BE2C (cell line): Measurements from ENCODE around the gene SCGB1C2.

Source experiments
- DNase-seq: peaks from one replicate; pipeline ENCODE4 v3.0.0-alpha.2; 2020
- H3K27me3 ChIP-seq: fragments of 250-450 bp; sonication (Bioruptor Pico); 2 replicates; pipeline ENCODE4 v1.5.1; 2020; ENCODE audit warnings: mild to moderate bottlenecking
- H3K36me3 ChIP-seq: fragments of 250-450 bp; sonication (Bioruptor Pico); 2 replicates; pipeline ENCODE4 v1.5.1; 2020; ENCODE audit warnings: mild to moderate bottlenecking
- H3K4me1 ChIP-seq: fragments of 250-450 bp; sonication (Bioruptor Pico); 2 replicates; pipeline ENCODE4 v1.5.1; 2020
- H3K4me3 ChIP-seq: 2 replicates; pipeline ENCODE4 v1.5.1; 2011; ENCODE audit warnings: low read depth, low read length
- H3K9me3 ChIP-seq: fragments of 250-450 bp; sonication (Bioruptor Pico); 2 replicates; pipeline ENCODE4 v1.5.1; 2020
- TF ChIP-seq, protein P1 (sequence below): IDR thresholded peaks from 2 replicates; pipeline ENCODE4 v1.5.1; 2012; ENCODE audit warnings: mild to moderate bottlenecking, low read depth, low read length

Gene SCGB1C2

DNA sequence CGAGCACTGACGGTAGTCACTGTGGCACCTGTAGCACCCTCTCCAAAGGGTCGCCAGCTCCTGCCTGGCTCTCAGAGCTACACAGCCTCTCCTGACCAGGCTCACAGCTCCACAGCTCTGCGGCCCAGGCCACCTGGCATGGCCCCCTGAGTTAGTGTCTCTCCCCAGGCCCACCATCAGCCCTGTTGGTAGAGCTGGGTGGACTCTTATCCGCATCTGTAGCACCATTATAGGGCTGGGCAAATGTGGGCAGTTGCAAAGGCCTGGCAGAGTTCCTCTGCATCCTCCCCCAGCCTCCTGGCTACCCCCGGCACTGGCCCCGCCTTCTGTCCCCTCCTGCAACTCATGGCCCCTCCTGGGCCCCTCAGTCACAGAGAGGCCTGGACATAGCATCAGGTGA is 18.2 kb downstream of the SCGB1C2 start:
- TF ChIP-seq, protein P1, sequence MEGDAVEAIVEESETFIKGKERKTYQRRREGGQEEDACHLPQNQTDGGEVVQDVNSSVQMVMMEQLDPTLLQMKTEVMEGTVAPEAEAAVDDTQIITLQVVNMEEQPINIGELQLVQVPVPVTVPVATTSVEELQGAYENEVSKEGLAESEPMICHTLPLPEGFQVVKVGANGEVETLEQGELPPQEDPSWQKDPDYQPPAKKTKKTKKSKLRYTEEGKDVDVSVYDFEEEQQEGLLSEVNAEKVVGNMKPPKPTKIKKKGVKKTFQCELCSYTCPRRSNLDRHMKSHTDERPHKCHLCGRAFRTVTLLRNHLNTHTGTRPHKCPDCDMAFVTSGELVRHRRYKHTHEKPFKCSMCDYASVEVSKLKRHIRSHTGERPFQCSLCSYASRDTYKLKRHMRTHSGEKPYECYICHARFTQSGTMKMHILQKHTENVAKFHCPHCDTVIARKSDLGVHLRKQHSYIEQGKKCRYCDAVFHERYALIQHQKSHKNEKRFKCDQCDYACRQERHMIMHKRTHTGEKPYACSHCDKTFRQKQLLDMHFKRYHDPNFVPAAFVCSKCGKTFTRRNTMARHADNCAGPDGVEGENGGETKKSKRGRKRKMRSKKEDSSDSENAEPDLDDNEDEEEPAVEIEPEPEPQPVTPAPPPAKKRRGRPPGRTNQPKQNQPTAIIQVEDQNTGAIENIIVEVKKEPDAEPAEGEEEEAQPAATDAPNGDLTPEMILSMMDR, result no peak
- Histone ChIP-seq H3K4me3 (no peak overlapping the region), H3K36me3 (no peaks in the 10 kb centered on the region), H3K9me3 (no peaks in the 10 kb centered on the region), H3K27me3 (no peaks in the 10 kb centered on the region), H3K4me1 (no peaks in the 10 kb centered on the region)
- DNase-seq, result no peak

DNA sequence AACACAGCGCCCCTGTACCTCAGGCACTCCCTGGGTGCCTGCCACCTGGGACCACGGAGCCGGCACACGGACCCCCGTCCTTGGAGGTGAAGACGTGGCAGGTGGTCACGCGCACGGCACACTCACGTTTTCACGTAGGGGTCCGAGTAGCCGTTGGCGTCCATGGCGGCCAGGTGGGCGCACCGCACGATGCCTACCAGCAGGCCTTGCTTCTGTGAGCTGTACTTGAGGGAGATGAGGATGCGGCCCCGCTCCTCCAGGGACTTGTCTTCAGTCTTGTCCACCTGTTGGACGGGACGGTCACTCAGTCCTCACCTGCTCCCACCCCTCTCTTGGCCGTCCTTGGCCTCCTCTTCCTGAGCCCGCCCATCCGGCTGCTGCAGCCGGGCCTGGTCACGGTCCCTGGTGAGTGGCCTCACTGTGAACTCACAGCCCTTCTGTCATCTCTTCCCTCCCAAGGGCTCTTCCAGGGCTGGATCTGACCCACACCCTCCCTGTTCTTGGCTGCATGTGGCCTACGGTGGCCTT is 18.8 kb downstream of the SCGB1C2 start:
- TF ChIP-seq, protein P1, result no peak
- no peak overlapping the region for H3K4me3 ChIP-seq
- H3K4me1 ChIP-seq, result no peaks in the 10 kb centered on the region
- no peak for DNase-seq
- H3K27me3 ChIP-seq, result no peaks in the 10 kb centered on the region
- H3K9me3 ChIP-seq, result no peaks in the 10 kb centered on the region
- H3K36me3 ChIP-seq, result no peaks in the 10 kb centered on the region

DNA sequence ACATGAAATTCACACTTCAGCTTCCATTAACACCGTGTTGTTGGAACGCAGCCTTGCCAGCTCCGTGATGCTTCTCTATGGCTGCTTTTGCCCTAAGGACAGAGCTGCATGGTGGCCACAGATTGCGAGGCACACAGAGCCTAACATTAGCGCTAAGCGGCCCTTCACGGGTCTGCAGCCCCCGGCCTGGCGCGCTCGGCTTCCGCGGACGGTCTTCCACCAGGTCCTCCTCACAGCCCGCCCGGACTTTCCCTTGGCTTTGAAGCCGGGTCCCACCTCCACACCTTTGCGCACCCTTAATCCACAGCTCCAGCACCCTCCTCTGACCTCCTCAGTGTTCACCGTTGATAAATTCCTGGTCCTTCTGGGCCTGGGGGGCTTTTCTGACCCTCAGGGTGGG is 19.6 kb downstream of the SCGB1C2 start:
- DNase-seq, result no peak
- Histone ChIP-seq H3K9me3 (no peaks in the 10 kb centered on the region), H3K36me3 (no peaks in the 10 kb centered on the region), H3K4me3 (no peak overlapping the region), H3K27me3 (no peaks in the 10 kb centered on the region), H3K4me1 (no peaks in the 10 kb centered on the region)
- TF ChIP-seq, protein P1, result no peak

DNA sequence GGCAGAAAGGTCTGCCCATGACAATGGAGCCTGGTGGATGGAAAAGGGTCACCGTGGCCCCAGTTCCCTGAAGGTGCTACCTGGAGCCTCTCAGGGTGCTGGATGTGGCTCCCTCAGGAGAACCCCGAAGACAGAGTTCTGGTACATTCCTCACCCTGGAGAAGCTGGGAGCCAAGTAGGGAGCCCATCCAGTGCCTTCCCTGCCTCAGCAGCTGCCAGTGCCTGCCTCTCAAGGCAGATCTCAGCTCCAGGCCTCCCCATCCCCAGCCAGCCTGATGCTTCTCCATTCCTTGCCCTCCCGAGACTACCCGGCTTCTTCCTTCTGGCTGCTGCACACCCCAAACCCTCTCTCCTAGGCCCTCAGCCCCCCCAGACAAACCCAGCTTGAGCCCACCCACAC is 20.5 kb downstream of the SCGB1C2 start:
- Histone ChIP-seq H3K4me3 (no peak overlapping the region), H3K4me1 (no peaks in the 10 kb centered on the region), H3K9me3 (no peaks in the 10 kb centered on the region), H3K36me3 (no peaks in the 10 kb centered on the region), H3K27me3 (no peaks in the 10 kb centered on the region)
- no peak for DNase-seq
- TF ChIP-seq, protein P1, result no peak

DNA sequence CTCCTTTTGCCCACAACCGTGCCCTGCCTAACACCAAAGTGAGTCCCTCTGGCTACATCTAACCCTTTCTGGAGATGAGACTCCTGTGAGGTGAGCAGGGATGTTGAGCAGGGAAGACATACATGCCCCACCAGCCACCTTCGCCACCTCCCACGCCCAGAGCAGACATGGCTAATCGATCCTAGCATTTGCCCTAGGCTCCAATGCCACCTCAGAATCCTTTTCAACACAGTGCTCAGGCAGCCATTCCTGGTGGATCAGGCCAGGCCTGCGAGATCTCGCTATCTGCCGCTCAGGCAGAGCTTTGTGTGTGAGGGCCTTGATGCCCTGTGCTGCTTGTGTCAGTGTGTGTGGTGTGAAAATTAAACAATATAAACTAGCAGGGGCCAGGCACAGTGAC is 21.0 kb downstream of the SCGB1C2 start:
- Histone ChIP-seq H3K9me3 (no peaks in the 10 kb centered on the region), H3K27me3 (no peaks in the 10 kb centered on the region), H3K36me3 (no peaks in the 10 kb centered on the region), H3K4me3 (no peak overlapping the region), H3K4me1 (no peaks in the 10 kb centered on the region)
- no peak for DNase-seq
- TF ChIP-seq, protein P1, result no peak

DNA sequence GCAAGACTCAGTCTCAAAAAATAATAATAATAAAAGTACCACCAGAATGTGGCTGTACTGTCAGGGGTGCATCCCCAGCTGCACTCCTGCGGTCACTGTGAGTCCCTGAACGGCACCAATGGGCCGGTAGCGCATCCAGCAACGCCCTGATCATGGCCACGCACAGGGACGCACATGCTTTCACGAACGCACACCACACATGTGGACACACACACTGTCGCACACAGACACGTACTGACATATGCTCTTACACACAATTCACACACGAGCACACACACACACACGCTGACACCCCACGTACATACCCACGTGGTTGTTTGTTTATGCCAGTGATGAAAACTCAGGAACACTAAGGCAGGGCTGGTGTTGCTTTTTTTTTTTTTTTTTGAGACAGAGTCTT is 22.2 kb downstream of the SCGB1C2 start:
- no peaks in the 10 kb centered on the region for H3K36me3 ChIP-seq
- H3K27me3 ChIP-seq, result no peaks in the 10 kb centered on the region
- no peak overlapping the region for H3K4me3 ChIP-seq
- no peak for DNase-seq
- no peaks in the 10 kb centered on the region for H3K9me3 ChIP-seq
- H3K4me1 ChIP-seq, result no peaks in the 10 kb centered on the region
- TF ChIP-seq, protein P1, result no peak
